CD4-positive, CD25-positive, alpha-beta regulatory T cell (primary cell): ENCODE measurements around the gene WEE1. TPM values are rescaled to one million over a fixed set of nuclear protein-coding genes. Genes with fewer than 3 reads are reported as not detected.
"Not testable (repeated sequence)": the region's sequence is repeated elsewhere in the genome, so short reads cannot be mapped to it uniquely, and the experiment has no call there.

Source experiments
- ATAC-seq, 2 donors: fragments of 150-1000 bp; cut with Tn5 transposase; one replicate each; pipeline ENCODE4 v1.10.0; 2021; ENCODE audit warnings: low read depth in 2 of 2, moderate number of reproducible peaks in 2 of 2, moderate library complexity in 1 of 2
- DNase-seq, 3 donors: peaks; one replicate each; pipeline versions ENCODE4 v3.0.0 to v3.0.0-alpha.2; 2012 to 2022; ENCODE audit warnings: mixed read lengths in 1 of 3
- H3K27ac ChIP-seq: one replicate; pipeline ENCODE4 v1.7.0; 2013; ENCODE audit warnings: mild to moderate bottlenecking, low read length; ENCODE audit not compliant: insufficient read depth, poor library complexity, severe bottlenecking
- H3K27me3 ChIP-seq: one replicate; pipeline ENCODE4 v1.7.0; 2013; ENCODE audit warnings: low read length; ENCODE audit not compliant: control insufficient read depth, insufficient read depth
- H3K36me3 ChIP-seq: one replicate; pipeline ENCODE4 v1.7.0; 2013; ENCODE audit warnings: mild to moderate bottlenecking, low read length, moderate library complexity; ENCODE audit not compliant: control insufficient read depth, insufficient read depth
- H3K4me1 ChIP-seq: 2 replicates; pipeline ENCODE4 v1.7.0; 2013; ENCODE audit warnings: mild to moderate bottlenecking, low read length; ENCODE audit not compliant: insufficient read depth, control insufficient read depth, poor library complexity, severe bottlenecking
- H3K4me3 ChIP-seq: one replicate; pipeline ENCODE4 v1.7.0; 2013; ENCODE audit warnings: low read depth, mild to moderate bottlenecking, low read length, moderate library complexity
- H3K9me3 ChIP-seq, 2 experiments: 1 replicate in 1 of 2; 2 replicates in 1 of 2; pipeline ENCODE4 v1.7.0; 2013; ENCODE audit warnings: low read length in 2 of 2, mild to moderate bottlenecking in 1 of 2, moderate library complexity in 1 of 2; ENCODE audit not compliant: control insufficient read depth in 2 of 2
- H3K27ac Mint-ChIP-seq, 3 donors: one replicate each; pipeline ENCODE4 v1.8.0; 2020 to 2022; ENCODE audit warnings: mild to moderate bottlenecking in 3 of 3, mixed read lengths in 3 of 3, moderate library complexity in 2 of 3
- H3K27me3 Mint-ChIP-seq: one replicate; pipeline ENCODE4 v1.8.0; 2022; ENCODE audit warnings: mild to moderate bottlenecking, mixed read lengths
- H3K36me3 Mint-ChIP-seq: one replicate; pipeline ENCODE4 v1.8.0; 2020; ENCODE audit warnings: mixed read lengths
- H3K4me1 Mint-ChIP-seq, 4 donors: one replicate each; pipeline ENCODE4 v1.8.0; 2020 to 2022; ENCODE audit warnings: mixed read lengths in 4 of 4, mild to moderate bottlenecking in 1 of 4
- H3K4me3 Mint-ChIP-seq, 4 donors: one replicate each; pipeline ENCODE4 v1.8.0; 2020 to 2022; ENCODE audit warnings: mild to moderate bottlenecking in 4 of 4, mixed read lengths in 4 of 4, moderate library complexity in 3 of 4
- H3K9me3 Mint-ChIP-seq, 7 donors: one replicate each; pipeline ENCODE4 v1.8.0; 2020 to 2022; ENCODE audit warnings: mixed read lengths in 7 of 7, mild to moderate bottlenecking in 3 of 7, moderate library complexity in 2 of 7
- polyA plus RNA-seq, 4 donors: library from polyadenylated mRNA; unstranded; fragments of 300-500 nt; fragmentation: Illumina TruSeq; gene quantifications; one replicate each; pipeline ENCODE4 v1.2.3, GENCODE V29; 2021
- total RNA-seq: library from RNA; stranded (reverse); gene quantifications from one replicate; pipeline ENCODE4 v1.2.3, GENCODE V29; 2022

The WEE1 gene
- total and polyA plus RNA-seq, 5 donors from 2014 or later: 11.5 to 41.1 (median 21.9) TPM

- Histone ChIP-seq H3K4me1 (peaks cover 15% of the 10 kb centered on the region), H3K9me3 (no peaks in the 10 kb centered on the region), H3K27ac (peak overlapping the region; percentile 41), H3K27me3 (no peaks in the 10 kb centered on the region), H3K4me3 (peak overlapping the region; percentile 62), H3K36me3 (no peaks in the 10 kb centered on the region)
- no peak for DNase-seq
- peaks cover 11 to 23% (median 16%) of the 10 kb centered on the region in 4 donors for H3K4me1 Mint-ChIP-seq
- peaks cover 0 to 1% (median 0%) of the 10 kb centered on the region in 7 donors for H3K9me3 Mint-ChIP-seq
- peak; percentile 11 to 24 for ATAC-seq
- H3K27ac Mint-ChIP-seq: peak overlapping the region in 2 of 3 donors; percentile 45 to 88
- no peaks in the 10 kb centered on the region for H3K27me3 Mint-ChIP-seq
- H3K36me3 Mint-ChIP-seq: no peaks in the 10 kb centered on the region
- H3K4me3 Mint-ChIP-seq: peak overlapping the region in 3 of 4 donors; percentile 49 to 69 (median 68)
Observed at GRCh38 chr11:9601876-9602199, 28.4 kb downstream of the WEE1 start.

DNA sequence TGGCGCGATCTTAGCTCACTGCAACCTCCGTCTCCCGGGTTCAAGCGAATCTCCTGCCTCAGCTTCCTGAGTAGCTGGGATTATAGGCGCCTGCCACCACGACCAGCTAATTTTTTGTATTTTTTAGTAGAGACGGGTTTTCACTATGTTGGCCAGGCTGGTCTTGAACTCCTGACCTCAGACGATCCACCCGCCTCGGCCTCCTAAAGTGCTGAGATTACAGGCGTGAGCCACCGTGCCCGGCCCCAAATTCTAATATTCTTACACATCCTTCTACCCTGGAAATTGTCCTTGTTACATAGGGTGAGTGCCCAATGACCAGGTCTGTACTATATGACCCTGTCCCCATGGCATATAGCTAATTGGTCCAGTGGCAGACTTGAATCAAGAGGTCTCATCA lies 29.7 kb downstream of the WEE1 start:
- not testable (repeated sequence) for H3K27ac Mint-ChIP-seq, H3K4me3 ChIP-seq, H3K4me3 Mint-ChIP-seq, H3K27ac ChIP-seq, ATAC-seq, DNase-seq, H3K9me3 ChIP-seq, H3K36me3 Mint-ChIP-seq, H3K27me3 Mint-ChIP-seq, H3K27me3 ChIP-seq, H3K36me3 ChIP-seq, H3K9me3 Mint-ChIP-seq
- peaks cover 11 to 23% (median 16%) of the 10 kb centered on the region in 4 donors for H3K4me1 Mint-ChIP-seq
- H3K4me1 ChIP-seq: peaks cover 15% of the 10 kb centered on the region

- no peaks in the 10 kb centered on the region for H3K27me3 Mint-ChIP-seq
- no peak overlapping the region for H3K27ac Mint-ChIP-seq
- H3K9me3 Mint-ChIP-seq: peaks cover 0 to 1% (median 0%) of the 10 kb centered on the region in 7 donors
- Histone ChIP-seq H3K4me3 (no peak overlapping the region), H3K27ac (no peak overlapping the region), H3K9me3 (no peaks in the 10 kb centered on the region), H3K4me1 (peaks cover 15% of the 10 kb centered on the region), H3K27me3 (no peaks in the 10 kb centered on the region), H3K36me3 (no peaks in the 10 kb centered on the region)
- no peaks in the 10 kb centered on the region for H3K36me3 Mint-ChIP-seq
- ATAC-seq (no peak), DNase-seq (no peak)
- no peak overlapping the region for H3K4me3 Mint-ChIP-seq
- H3K4me1 Mint-ChIP-seq: peaks cover 11 to 23% (median 16%) of the 10 kb centered on the region in 4 donors
Observed at GRCh38 chr11:9604134-9604533, 30.7 kb downstream of the WEE1 start.

DNA sequence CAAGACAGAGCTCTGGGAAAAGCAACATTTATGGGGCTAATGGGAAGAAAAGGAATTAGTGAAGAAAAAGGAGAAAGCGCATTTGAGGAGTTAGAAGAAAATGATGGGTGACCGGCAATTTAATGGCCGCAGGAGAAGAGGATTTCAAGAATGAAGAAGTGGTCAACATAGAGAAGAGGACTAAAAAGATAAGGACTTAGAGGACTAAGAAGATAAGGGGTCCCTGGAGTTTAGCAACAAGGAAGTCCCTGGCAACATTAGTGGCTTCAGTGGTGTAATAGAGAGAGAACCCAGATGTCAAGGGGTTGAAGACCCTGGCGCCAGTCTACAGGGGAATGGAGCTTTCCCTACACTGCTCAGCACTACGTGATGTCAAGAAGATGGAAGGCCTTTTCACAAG lies 32.3 kb downstream of the WEE1 start:
- Histone ChIP-seq H3K27me3 (no peaks in the 10 kb centered on the region), H3K27ac (no peak overlapping the region), H3K4me1 (peaks cover 15% of the 10 kb centered on the region), H3K36me3 (no peaks in the 10 kb centered on the region), H3K4me3 (no peak overlapping the region), H3K9me3 (no peaks in the 10 kb centered on the region)
- no peaks in the 10 kb centered on the region for H3K27me3 Mint-ChIP-seq
- no peak for ATAC-seq
- peaks cover 0 to 1% (median 0%) of the 10 kb centered on the region in 7 donors for H3K9me3 Mint-ChIP-seq
- no peak overlapping the region for H3K27ac Mint-ChIP-seq
- H3K4me3 Mint-ChIP-seq: no peak overlapping the region
- DNase-seq: no peak
- H3K36me3 Mint-ChIP-seq: no peaks in the 10 kb centered on the region
- H3K4me1 Mint-ChIP-seq: peaks cover 6 to 17% (median 11%) of the 10 kb centered on the region in 4 donors

DNA sequence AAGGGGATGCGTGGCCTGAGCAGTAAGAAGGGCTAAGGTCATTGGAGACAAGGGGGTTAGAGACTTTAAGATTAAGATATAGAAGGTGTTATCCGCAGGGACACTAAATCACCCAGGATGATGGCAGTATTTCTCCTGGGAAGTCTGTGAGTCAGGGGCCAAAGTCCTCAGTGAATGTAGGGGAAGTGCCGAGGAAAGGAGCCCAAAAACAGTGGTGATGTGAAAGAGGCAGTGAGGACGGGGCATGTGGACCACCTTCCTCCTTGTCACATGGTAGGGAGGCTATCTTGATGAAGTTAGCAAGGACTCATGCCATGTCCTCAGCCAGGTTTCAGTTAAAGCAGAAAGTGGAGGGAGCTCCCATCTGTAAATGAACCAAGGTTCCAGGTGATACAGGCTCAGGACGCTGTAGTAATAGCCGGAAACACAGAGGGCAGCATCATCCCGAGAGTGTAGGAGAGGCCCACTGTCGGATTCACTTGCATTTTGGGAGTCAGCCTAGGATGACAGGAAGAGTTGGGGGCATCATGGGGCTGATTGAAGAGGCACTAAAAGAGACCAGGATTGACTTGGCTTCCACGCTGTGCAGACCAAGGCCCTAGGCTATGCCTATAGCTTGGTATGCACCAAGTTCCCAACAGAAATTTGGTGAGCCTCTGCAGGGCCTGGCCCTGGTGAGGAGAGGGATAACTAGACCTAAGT lies 33.5 kb downstream of the WEE1 start:
- DNase-seq: no peak
- Histone ChIP-seq H3K27me3 (no peaks in the 10 kb centered on the region), H3K36me3 (no peaks in the 10 kb centered on the region), H3K4me3 (no peak overlapping the region), H3K9me3 (no peaks in the 10 kb centered on the region), H3K4me1 (peaks cover 3% of the 10 kb centered on the region), H3K27ac (no peak overlapping the region)
- no peak for ATAC-seq
- no peaks in the 10 kb centered on the region for H3K36me3 Mint-ChIP-seq
- peak overlapping the region in 2 of 4 donors; percentile 19 to 57 for H3K4me3 Mint-ChIP-seq
- no peaks in the 10 kb centered on the region for H3K27me3 Mint-ChIP-seq
- no peaks in the 10 kb centered on the region for H3K9me3 Mint-ChIP-seq
- peaks cover 0 to 5% (median 2%) of the 10 kb centered on the region in 4 donors for H3K4me1 Mint-ChIP-seq
- H3K27ac Mint-ChIP-seq: peak overlapping the region in 1 of 3 donors; percentile 49

GRCh38 chr11:9607511-9607899 lies 34.0 kb downstream of the WEE1 start:
- no peaks in the 10 kb centered on the region for H3K36me3 Mint-ChIP-seq
- no peaks in the 10 kb centered on the region for H3K9me3 Mint-ChIP-seq
- no peak overlapping the region for H3K27ac Mint-ChIP-seq
- no peaks in the 10 kb centered on the region for H3K36me3 ChIP-seq
- DNase-seq (no peak), ATAC-seq (no peak)
- H3K27me3 ChIP-seq: no peaks in the 10 kb centered on the region
- no peak overlapping the region for H3K4me3 Mint-ChIP-seq
- H3K9me3 ChIP-seq: no peaks in the 10 kb centered on the region
- H3K27me3 Mint-ChIP-seq: no peaks in the 10 kb centered on the region
- no peaks in the 10 kb centered on the region for H3K4me1 Mint-ChIP-seq
- H3K27ac ChIP-seq: no peak overlapping the region
- no peak overlapping the region for H3K4me3 ChIP-seq
- no peaks in the 10 kb centered on the region for H3K4me1 ChIP-seq

DNA sequence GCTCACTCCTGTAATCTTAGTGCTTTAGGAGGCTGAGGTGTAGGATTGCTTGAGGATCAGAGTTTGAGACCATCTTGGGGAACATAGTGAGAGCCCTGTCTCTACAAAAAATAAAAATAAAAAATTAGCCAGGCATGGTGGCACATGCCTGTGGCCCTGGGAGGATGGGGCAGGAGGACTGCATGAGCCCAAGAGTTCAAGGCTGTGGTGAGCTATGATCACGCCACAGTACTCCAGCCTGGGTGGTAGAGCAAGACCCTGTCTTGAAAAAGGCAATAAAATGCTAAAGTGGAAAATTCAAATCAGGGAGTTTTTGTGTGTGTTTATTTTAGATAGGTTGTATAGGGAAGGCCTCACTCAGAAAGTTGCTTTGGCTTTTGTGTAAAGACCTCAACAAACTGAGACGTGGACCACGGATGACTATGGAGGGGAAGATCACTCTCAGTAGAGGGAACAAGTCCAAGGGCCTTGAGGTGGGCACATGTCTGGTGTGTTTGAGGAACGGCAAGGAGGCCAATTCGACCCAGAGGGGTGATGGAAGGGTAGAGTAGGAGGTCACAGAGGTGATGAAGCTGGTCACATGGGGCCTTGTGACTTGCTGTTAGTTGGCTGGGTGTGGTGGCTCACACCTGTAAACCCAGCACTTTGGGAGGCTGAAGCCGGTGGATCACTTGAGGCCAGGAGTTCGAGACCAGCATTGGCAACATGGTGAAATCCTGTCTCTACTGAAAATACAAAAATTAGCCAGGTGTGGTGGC lies 35.7 kb downstream of the WEE1 start:
- Mint-ChIP-seq H3K27me3 (no peaks in the 10 kb centered on the region), H3K4me1 (peaks cover 5 to 13% (median 9%) of the 10 kb centered on the region in 4 donors), H3K4me3 (no peak overlapping the region), H3K9me3 (no peaks in the 10 kb centered on the region), H3K36me3 (no peaks in the 10 kb centered on the region), H3K27ac (no peak overlapping the region)
- H3K4me3 ChIP-seq: no peak overlapping the region
- H3K27me3 ChIP-seq: no peaks in the 10 kb centered on the region
- ATAC-seq (no peak), DNase-seq (no peak)
- no peaks in the 10 kb centered on the region for H3K36me3 ChIP-seq
- H3K9me3 ChIP-seq: no peaks in the 10 kb centered on the region
- H3K27ac ChIP-seq: no peak overlapping the region
- peaks cover 13% of the 10 kb centered on the region for H3K4me1 ChIP-seq
